GM12878 (cell line): ENCODE measurements around the gene DCT. TPM values are rescaled to one million over a fixed set of nuclear protein-coding genes. Genes with fewer than 3 reads are reported as not detected.

ENCODE experiments used
- ATAC-seq: fragments of 200-7000 bp; cut with Tn5 transposase; 3 replicates; pipeline ENCODE4 v1.9.1; 2020; ENCODE audit warnings: mild to moderate bottlenecking, moderate library complexity
- BruUV-seq: library from RNA; stranded (reverse); fragments of 400-500 nt; replicated peaks from 2 replicates; lab custom pipeline; 2021; lab: Mats Ljungman, UMichigan
- CTCF ChIA-PET: fragments of 300-600 bp; sonication (Branson Sonifier 250); formaldehyde crosslinking; extraction: SDS; loops from one replicate; lab custom pipeline; 2021; ENCODE audit warnings: inconsistent platforms; lab: Yijun Ruan, JAX
- POLR2A ChIA-PET: fragments of 350-600 bp; formaldehyde crosslinking; extraction: SDS; loops from one replicate; lab custom pipeline; 2021; ENCODE audit warnings: inconsistent platforms; lab: Charles Lee
- RAD21 ChIA-PET: fragments of 300-600 bp; sonication (Branson Sonifier 250); formaldehyde crosslinking; loops from one replicate; lab custom pipeline; 2023; ENCODE audit warnings: antibody characterized with exemption; ENCODE audit not compliant: unreplicated experiment; lab: Charles Lee
- SMC1A ChIA-PET: fragments of 300-600 bp; sonication (Branson Sonifier 250); formaldehyde crosslinking; loops from one replicate; lab custom pipeline; 2023; ENCODE audit not compliant: unreplicated experiment, uncharacterized antibody; lab: Charles Lee
- DNase-seq: peaks from one replicate; pipeline ENCODE4 v3.0.0-alpha.2; 2011; ENCODE audit warnings: low read depth, low spot score
- FAIRE-seq: peaks from 3 replicates; lab custom pipeline; 2011; peaks lifted over from hg19 to GRCh38; lab: Jason Lieb, UNC
- H2AFZ ChIP-seq: 2 replicates; pipeline ENCODE4 v1.6.0; 2011; ENCODE audit warnings: low read depth, low read length, control low read depth; ENCODE audit not compliant: control insufficient read depth
- H3K27ac ChIP-seq: 2 replicates; pipeline ENCODE4 v1.5.1; 2011; ENCODE audit warnings: control low read depth; ENCODE audit not compliant: control insufficient read depth, insufficient read depth
- H3K27me3 ChIP-seq, 2 experiments: replicated peaks in 1 of 2; 2 replicates each; pipeline versions ENCODE4 v1.6.0 to v1.6.1; 2011; ENCODE audit warnings: low read length in 1 of 2; ENCODE audit not compliant: control insufficient read depth in 2 of 2, insufficient read depth in 2 of 2
- H3K36me3 ChIP-seq, 2 experiments: 2 replicates each; pipeline ENCODE4 v1.5.1; 2011; ENCODE audit warnings: low read length in 1 of 2; ENCODE audit not compliant: control insufficient read depth in 2 of 2, insufficient read depth in 2 of 2
- H3K4me1 ChIP-seq: 2 replicates; pipeline ENCODE4 v1.6.1; 2011; ENCODE audit warnings: mild to moderate bottlenecking, low read length, moderate library complexity, mixed read lengths; ENCODE audit not compliant: control insufficient read depth, insufficient read depth
- H3K4me2 ChIP-seq: 2 replicates; pipeline ENCODE4 v1.6.0; 2011; ENCODE audit warnings: control low read depth; ENCODE audit not compliant: control insufficient read depth, insufficient read depth
- H3K4me3 ChIP-seq: fragments of 200-600 bp; sonication (generic); 2 replicates; pipeline ENCODE4 v1.5.1; 2016
- H3K79me2 ChIP-seq: 2 replicates; pipeline ENCODE4 v1.6.0; 2011; ENCODE audit warnings: low read length; ENCODE audit not compliant: control insufficient read depth, insufficient read depth
- H3K9ac ChIP-seq: 2 replicates; pipeline ENCODE4 v1.8.0; 2011; ENCODE audit warnings: low read length, control low read depth, mixed read lengths; ENCODE audit not compliant: control insufficient read depth, insufficient read depth
- H3K9me3 ChIP-seq: replicated peaks from 3 replicates; pipeline ENCODE4 v1.5.1; 2011; ENCODE audit warnings: mild to moderate bottlenecking, low read length; ENCODE audit not compliant: control insufficient read depth, insufficient read depth
- H4K20me1 ChIP-seq: 2 replicates; pipeline ENCODE4 v1.6.0; 2011; ENCODE audit not compliant: control insufficient read depth, insufficient read depth
- CHD2 ChIP-seq: IDR thresholded peaks from 2 replicates; pipeline ENCODE4 v1.6.1; 2011; ENCODE audit warnings: low read depth, low read length, improper control_type of control experiment, borderline replicate concordance
- EP300 ChIP-seq, 2 experiments: fragments of 150-350 bp in 1 of 2; IDR thresholded peaks; 2 replicates each; pipeline ENCODE4 v1.6.1; 2011 to 2012; ENCODE audit warnings: low read depth in 2 of 2, low read length in 2 of 2, borderline replicate concordance in 1 of 2, improper control_type of control experiment in 1 of 2, inconsistent platforms in 1 of 2; ENCODE audit not compliant: control insufficient read depth in 1 of 2
- HDAC6 ChIP-seq: fragments of 200-600 bp; sonication (generic); IDR thresholded peaks from one replicate; pipeline ENCODE4 v1.8.0; 2017; ENCODE audit warnings: antibody characterized with exemption; ENCODE audit not compliant: unreplicated experiment
- PKNOX1 ChIP-seq: fragments of 450-650 bp; IDR thresholded peaks from 2 replicates; pipeline ENCODE4 v1.6.1; 2016; ENCODE audit warnings: mild to moderate bottlenecking
- SPI1 ChIP-seq: IDR thresholded peaks from 2 replicates; pipeline ENCODE4 v1.6.1; 2011; ENCODE audit warnings: low read depth, mild to moderate bottlenecking, low read length, moderate library complexity, borderline replicate concordance; ENCODE audit not compliant: insufficient read depth
- ZNF274 ChIP-seq: IDR thresholded peaks from one replicate; pipeline ENCODE4 v1.8.0; 2011; ENCODE audit not compliant: insufficient read length, insufficient read depth
- WGBS: methylation state at CpG from one replicate; pipeline ENCODE4 v1.1.6; 2016; ENCODE audit warnings: low lambda C conversion rate; ENCODE audit not compliant: insufficient replicate concordance, insufficient coverage; ENCODE audit errors: missing lambda C conversion rate; 5-methylcytosine and 5-hydroxymethylcytosine counted together
- in situ Hi-C: fragments of 300-500 bp; cut with MboI; formaldehyde crosslinking; loops from 9 replicates; pipeline ENCODE4 v1.14.3; 2018; ENCODE audit warnings: mixed read lengths
- intact Hi-C: fragments of 100-400 bp; cut with micrococcal nuclease; formaldehyde crosslinking; loops from one replicate; pipeline ENCODE4 v1.14.2; 2022; ENCODE audit not compliant: unreplicated experiment
- polyA plus RNA-seq, 11 experiments: library from polyadenylated mRNA; depleted of rRNA in 4 of 11; unstranded in 6 of 11; stranded (reverse) in 5 of 11; fragments of >200 nt; fragmentation: Nextera tagmentation in 4 of 11; fragmentation: Illumina TruSeq in 1 of 11; extraction: Ambion mirVana in 4 of 11; extraction: Trizol in 1 of 11; gene quantifications; 1 replicate in 1 of 11; 2 replicates in 10 of 11; pipeline versions ENCODE4 v1.2.1 to v1.2.3, GENCODE V29; 2011 to 2016; ENCODE audit warnings: inconsistent platforms in 2 of 11, missing spikeins in 2 of 11, low read depth in 1 of 11
- total RNA-seq, 4 experiments: library from RNA; depleted of rRNA in 3 of 4; stranded (reverse); fragments of >200 nt in 3 of 4; fragmentation: Illumina TruSeq in 1 of 4; extraction: Trizol in 1 of 4; gene quantifications; 2 replicates each; pipeline versions ENCODE4 v1.2.1 to v1.2.3, GENCODE V29; 2013 to 2021

The DCT gene
- total and polyA plus RNA-seq, 10 of the 15 experiments (the other 5 are each of a cell fraction or from before 2014, with no cell fraction given), result 0.04 to 0.29 TPM; not detected in 8

- no TSS peak for BruUV-seq
- Histone ChIP-seq H3K9ac (no peak overlapping the region), H3K79me2 (no peaks in the 10 kb centered on the region), H3K27ac (no peak overlapping the region)
- no peak for ATAC-seq
- intact Hi-C loops, result no loop called here
- TF ChIP-seq PKNOX1, result no peak
- no peak for TF ChIP-seq SPI1
- no peak for TF ChIP-seq EP300 (IDR thresholded peaks at IDR 0.05; ENCODE audit: borderline replicate concordance in 1 of 2, control insufficient read depth in 1 of 2, low read depth in 2 of 2, low read length in 2 of 2)
- no peak for TF ChIP-seq CHD2
- TF ChIP-seq, all 136 proteins: peak for 0
- Histone ChIP-seq H3K27me3 (no peaks in the 10 kb centered on the region), H3K9me3 (no peaks in the 10 kb centered on the region), H2AFZ (no peak overlapping the region), H3K4me3 (no peak overlapping the region), H3K4me1 (no peaks in the 10 kb centered on the region), H3K4me2 (no peak overlapping the region), H4K20me1 (no peaks in the 10 kb centered on the region), H3K36me3 (no peaks in the 10 kb centered on the region)
- in situ Hi-C loops, result no loop called here
- ChIA-PET POLR2A (no interaction called here), CTCF (no interaction called here), SMC1A (interaction anchor here (1.3 kb wide), 1 partner anchor 331 kb away, joined by 3 read pairs; no protein-coding TSS in a partner anchor), RAD21 (no interaction called here)
- FAIRE-seq, result no peak
- 38% methylated on average over 7 of the region's 7 CpGs for WGBS
- DNase-seq, result no peak
Observed at GRCh38 chr13:94389604-94390351, 89.7 kb downstream of the DCT start.

- H3K4me1 ChIP-seq, result no peaks in the 10 kb centered on the region
- intact Hi-C loops (no loop called here), in situ Hi-C loops (no loop called here)
- no peaks in the 10 kb centered on the region for H3K79me2 ChIP-seq
- no peak for ATAC-seq
- no peaks in the 10 kb centered on the region for H3K9me3 ChIP-seq
- no peak overlapping the region for H3K27ac ChIP-seq
- ChIA-PET RAD21 (no interaction called here), SMC1A (no interaction called here), CTCF (no interaction called here), POLR2A (no interaction called here)
- no peaks in the 10 kb centered on the region for H3K36me3 ChIP-seq
- no TSS peak for BruUV-seq
- TF ChIP-seq HDAC6, result no peak
- no peak for TF ChIP-seq ZNF274
- H3K27me3 ChIP-seq, result no peaks in the 10 kb centered on the region; a peak in 1 of 4 replicates
- no peak overlapping the region for H3K4me3 ChIP-seq
- H4K20me1 ChIP-seq, result no peaks in the 10 kb centered on the region
- H3K9ac ChIP-seq, result no peak overlapping the region
- FAIRE-seq, result no peak
- no peak overlapping the region for H3K4me2 ChIP-seq
- H2AFZ ChIP-seq, result no peak overlapping the region
- no peak for DNase-seq
Observed at GRCh38 chr13:94387047-94387446, 92.4 kb downstream of the DCT start.

Other genes starting within 250 kb of the DCT start
- gene TGDS, start 116.5 kb upstream of the DCT start, total RNA-seq (2014; rRNA removed), result 16.2 and 19.1 TPM in 2 replicates
- 21.0 and 21.2 TPM in 2 replicates for gene TGDS, start 116.5 kb upstream of the DCT start, total RNA-seq (2014; rRNA removed; fragmentation: Illumina TruSeq; extraction: Trizol)
- gene TGDS, start 116.5 kb upstream of the DCT start, total RNA-seq (2021), result 11.2 and 13.1 TPM in 2 replicates
- gene TGDS, start 116.5 kb upstream of the DCT start, polyA plus RNA-seq (2011; rRNA removed), result 44.3 and 68.5 TPM in 2 replicates
- gene TGDS, start 116.5 kb upstream of the DCT start, polyA plus RNA-seq (2014; fragmentation: Illumina TruSeq; extraction: Trizol), result 24.3 and 26.0 TPM in 2 replicates
- gene TGDS, start 116.5 kb upstream of the DCT start, polyA plus RNA-seq (2014; fragmentation: Nextera tagmentation; extraction: Ambion mirVana), result 10 to 100 TPM; 28.1 to 42.7 TPM
- 12.5 and 16.5 TPM in 2 replicates for gene TGDS, start 116.5 kb upstream of the DCT start, polyA plus RNA-seq (2014; rRNA removed)
- gene TGDS, start 116.5 kb upstream of the DCT start, polyA plus RNA-seq (2016; fragmentation: Nextera tagmentation; extraction: Ambion mirVana), result 10 to 100 TPM; 23.4 to 24.9 TPM
- gene GPR180, start 122.2 kb upstream of the DCT start, total RNA-seq (2014; rRNA removed), result 6.3 and 7.6 TPM in 2 replicates
- 7.0 and 7.6 TPM in 2 replicates for gene GPR180, start 122.2 kb upstream of the DCT start, total RNA-seq (2014; rRNA removed; fragmentation: Illumina TruSeq; extraction: Trizol)
- gene GPR180, start 122.2 kb upstream of the DCT start, total RNA-seq (2021), result 4.2 and 4.4 TPM in 2 replicates
- gene GPR180, start 122.2 kb upstream of the DCT start, polyA plus RNA-seq (2011; rRNA removed), result 5.5 and 8.4 TPM in 2 replicates
- gene GPR180, start 122.2 kb upstream of the DCT start, polyA plus RNA-seq (2014; fragmentation: Illumina TruSeq; extraction: Trizol), result 5.1 and 6.3 TPM in 2 replicates
- 1 to 10 TPM; 1.6 to 1.8 TPM for gene GPR180, start 122.2 kb upstream of the DCT start, polyA plus RNA-seq (2014; fragmentation: Nextera tagmentation; extraction: Ambion mirVana)
- gene GPR180, start 122.2 kb upstream of the DCT start, polyA plus RNA-seq (2014; rRNA removed), result 2.4 and 2.8 TPM in 2 replicates
- gene GPR180, start 122.2 kb upstream of the DCT start, polyA plus RNA-seq (2016; fragmentation: Nextera tagmentation; extraction: Ambion mirVana), result 1 to 10 TPM; 5.8 to 7.2 TPM
- gene SOX21, start 232.9 kb upstream of the DCT start, total RNA-seq (2014; rRNA removed), result not detected in 2 replicates
- not detected in 2 replicates for gene SOX21, start 232.9 kb upstream of the DCT start, total RNA-seq (2014; rRNA removed; fragmentation: Illumina TruSeq; extraction: Trizol)
- gene SOX21, start 232.9 kb upstream of the DCT start, total RNA-seq (2021), result not detected in 2 replicates
- not detected in 2 replicates for gene SOX21, start 232.9 kb upstream of the DCT start, polyA plus RNA-seq (2011; rRNA removed)
- not detected in 2 replicates for gene SOX21, start 232.9 kb upstream of the DCT start, polyA plus RNA-seq (2014; fragmentation: Illumina TruSeq; extraction: Trizol)
- gene SOX21, start 232.9 kb upstream of the DCT start, polyA plus RNA-seq (2014; fragmentation: Nextera tagmentation; extraction: Ambion mirVana), result not detected
- gene SOX21, start 232.9 kb upstream of the DCT start, polyA plus RNA-seq (2014; rRNA removed), result not detected in 2 replicates
- gene SOX21, start 232.9 kb upstream of the DCT start, polyA plus RNA-seq (2016; fragmentation: Nextera tagmentation; extraction: Ambion mirVana), result not detected